ENCODE results near the gene KCNN1. TPM values are rescaled to one million over a fixed set of nuclear protein-coding genes. Genes with fewer than 3 reads are reported as not detected.

KCNN1 gene
- total and polyA plus RNA-seq, 9 of the 15 experiments (the other 6 are each of a cell fraction or from before 2014, with no cell fraction given) = 0.01 to 6.2 (median 0.72) TPM

- TF ChIP-seq PHB2 (IDR thresholded peaks at IDR 0.05; ENCODE audit: low read depth) = no peak
- no peak for TF ChIP-seq CREBBP (IDR thresholded peaks at IDR 0.05; ENCODE audit: low read depth, low read length)
- TF ChIP-seq NR1H2 (CRISPR knock-in tag; IDR thresholded peaks at IDR 0.05) = no peak
- TF ChIP-seq ZNF217 (CRISPR knock-in tag; IDR thresholded peaks at IDR 0.05) = no peak
- TF ChIP-seq SMARCB1 (IDR thresholded peaks at IDR 0.05; ENCODE audit: insufficient read length, low read depth) = no peak
- TF ChIP-seq STAT6 (CRISPR knock-in tag; IDR thresholded peaks at IDR 0.05) = peak; percentile 70; the same call in 1 of the 2 replicates
- TF ChIP-seq ZNF780A (CRISPR knock-in tag; IDR thresholded peaks at IDR 0.05) = no peak
- TF ChIP-seq E2F4 (CRISPR knock-in tag; IDR thresholded peaks at IDR 0.05; ENCODE audit: low read depth) = no peak
- peak; percentile 99 for TF ChIP-seq SMC3 (conservative IDR thresholded peaks at IDR 0.05; ENCODE audit: insufficient read depth, low read depth, low read length)
- TF ChIP-seq ZNF174 (CRISPR knock-in tag; IDR thresholded peaks at IDR 0.05) = no peak
- 0 out of 2 replicates have a peak, but pooled peaks have one; percentile 18 for TF ChIP-seq MAFG (tag; conservative IDR thresholded peaks at IDR 0.05)
- peak; percentile 96 for TF ChIP-seq BACH1 (tag; IDR thresholded peaks at IDR 0.05)
- no peak for TF ChIP-seq BRF2 (IDR thresholded peaks at IDR 0.05; ENCODE audit: borderline replicate concordance, insufficient read depth, insufficient read length)
- peak; percentile 95 for TF ChIP-seq SMAD3 (CRISPR knock-in tag; conservative IDR thresholded peaks at IDR 0.05)
- no peak; the same call in 1 of the 2 replicates for TF ChIP-seq ZBED1 (IDR thresholded peaks at IDR 0.05)
- peak; percentile 88; the same call in 1 of the 2 replicates for TF ChIP-seq RB1 (IDR thresholded peaks at IDR 0.05; ENCODE audit: low read depth)
- TF ChIP-seq ZNF277 (CRISPR knock-in tag; IDR thresholded peaks at IDR 0.05; ENCODE audit: borderline replicate concordance) = no peak
- TF ChIP-seq NCOA6 (IDR thresholded peaks at IDR 0.05) = no peak
- no peak for TF ChIP-seq ZNF445 (CRISPR knock-in tag; IDR thresholded peaks at IDR 0.05; ENCODE audit: low read depth)
- no peak; a peak in 1 of 4 replicates for TF ChIP-seq KDM4B (IDR thresholded peaks at IDR 0.05; ENCODE audit: borderline replicate concordance in 2 of 2, low read depth in 1 of 2)
- TF ChIP-seq NR2C2 (CRISPR knock-in tag; IDR thresholded peaks at IDR 0.05) = peak; percentile 66; the same call in 1 of the 2 replicates
- TF ChIP-seq NR2C2 (tag; IDR thresholded peaks at IDR 0.05) = peak; percentile 93
- TF ChIP-seq CC2D1A (IDR thresholded peaks at IDR 0.05) = peak; percentile 89
- no peak for TF ChIP-seq RFX7 (CRISPR knock-in tag; IDR thresholded peaks at IDR 0.05)
Measured at GRCh38 chr19:17932485-17933338, 34.2 kb upstream of the KCNN1 start, which contains the start of gene CCDC124 (continued).

Data from K562 (cell line).